ENCODE measurements around the gene LRRC8D. TPM values are rescaled to one million over a fixed set of nuclear protein-coding genes. Genes with fewer than 3 reads are reported as not detected.

LRRC8D gene
- total RNA-seq, 1 experiment from 2014 or later = 43.3 TPM

- no peaks in the 10 kb centered on the region for H3K4me1 ChIP-seq (ENCODE audit: control insufficient read depth, insufficient read depth, low read length)
- no peaks in the 10 kb centered on the region for H3K36me3 ChIP-seq (ENCODE audit: control insufficient read depth, insufficient read depth, low read length)
- no peaks in the 10 kb centered on the region for H3K9me3 ChIP-seq (ENCODE audit: control insufficient read depth, insufficient read depth, low read depth, low read length)
- no TSS peak for BruUV-seq (replicated peaks)
- intact Hi-C loops (cut with micrococcal nuclease; ENCODE audit: unreplicated experiment) = no loop called here
- no peaks in the 10 kb centered on the region for H3K27me3 ChIP-seq (ENCODE audit: control insufficient read depth, insufficient read depth, low read length)
- no peak overlapping the region for H3K4me3 ChIP-seq (ENCODE audit: low read depth in 2 of 2, low read length in 2 of 2)
- ATAC-seq (peak; percentile 76), DNase-seq (ENCODE audit: low read depth, low spot score) (peak; percentile 59)
- CTCF ChIA-PET = no interaction called here
- in situ Hi-C loops (cut with HindIII; ENCODE audit: low pct_unique_long_range_greater_than_20kb, low sequenced_read_pairs) = no loop called here
- POLR2A ChIA-PET = no interaction called here
- TF ChIP-seq, protein P1, sequence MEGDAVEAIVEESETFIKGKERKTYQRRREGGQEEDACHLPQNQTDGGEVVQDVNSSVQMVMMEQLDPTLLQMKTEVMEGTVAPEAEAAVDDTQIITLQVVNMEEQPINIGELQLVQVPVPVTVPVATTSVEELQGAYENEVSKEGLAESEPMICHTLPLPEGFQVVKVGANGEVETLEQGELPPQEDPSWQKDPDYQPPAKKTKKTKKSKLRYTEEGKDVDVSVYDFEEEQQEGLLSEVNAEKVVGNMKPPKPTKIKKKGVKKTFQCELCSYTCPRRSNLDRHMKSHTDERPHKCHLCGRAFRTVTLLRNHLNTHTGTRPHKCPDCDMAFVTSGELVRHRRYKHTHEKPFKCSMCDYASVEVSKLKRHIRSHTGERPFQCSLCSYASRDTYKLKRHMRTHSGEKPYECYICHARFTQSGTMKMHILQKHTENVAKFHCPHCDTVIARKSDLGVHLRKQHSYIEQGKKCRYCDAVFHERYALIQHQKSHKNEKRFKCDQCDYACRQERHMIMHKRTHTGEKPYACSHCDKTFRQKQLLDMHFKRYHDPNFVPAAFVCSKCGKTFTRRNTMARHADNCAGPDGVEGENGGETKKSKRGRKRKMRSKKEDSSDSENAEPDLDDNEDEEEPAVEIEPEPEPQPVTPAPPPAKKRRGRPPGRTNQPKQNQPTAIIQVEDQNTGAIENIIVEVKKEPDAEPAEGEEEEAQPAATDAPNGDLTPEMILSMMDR (IDR thresholded peaks at IDR 0.05) = peak; percentile 22
- TF ChIP-seq POLR2AphosphoS5 (IDR thresholded peaks at IDR 0.05; ENCODE audit: low read depth, low read length) (no peak), REST (IDR thresholded peaks at IDR 0.05; ENCODE audit: insufficient read depth in 1 of 2, low read depth in 2 of 2, low read length in 1 of 2) (no peak), SIN3A (IDR thresholded peaks at IDR 0.05; ENCODE audit: borderline replicate concordance, insufficient read depth, low read depth, low read length) (no peak)
- H3K27ac ChIP-seq (ENCODE audit: low read length) = no peak overlapping the region
These were observed 132.3 kb downstream of the LRRC8D start for GRCh38 chr1:89953131-89953626.

DNA sequence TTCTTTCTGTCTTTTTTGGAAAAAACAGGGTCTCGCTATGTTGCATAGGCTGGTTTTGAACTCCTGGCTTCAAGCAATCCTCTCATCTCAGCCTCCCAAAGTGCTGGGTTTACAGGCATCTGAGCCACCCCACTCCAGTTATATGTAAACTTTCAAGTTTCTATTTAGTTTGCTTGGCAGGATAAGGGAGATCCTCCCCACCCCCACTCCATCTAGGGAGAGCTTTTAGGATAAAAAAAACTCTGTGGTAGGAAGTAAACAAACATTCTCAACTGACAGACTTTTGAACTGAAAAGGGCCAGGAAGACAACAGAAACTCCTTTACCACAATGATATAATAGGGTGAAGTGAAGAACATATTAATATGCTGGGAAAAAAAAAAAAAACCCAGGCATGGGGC lies 133.1 kb downstream of the LRRC8D start:
- DNase-seq (ENCODE audit: low read depth, low spot score) = no peak
- no peaks in the 10 kb centered on the region for H3K36me3 ChIP-seq (ENCODE audit: control insufficient read depth, insufficient read depth, low read length)
- in situ Hi-C loops (cut with HindIII; ENCODE audit: low pct_unique_long_range_greater_than_20kb, low sequenced_read_pairs) = no loop called here
- intact Hi-C loops (cut with micrococcal nuclease; ENCODE audit: unreplicated experiment) = no loop called here
- H3K9me3 ChIP-seq (ENCODE audit: control insufficient read depth, insufficient read depth, low read depth, low read length) = no peaks in the 10 kb centered on the region
- no TSS peak for BruUV-seq (replicated peaks)
- POLR2A ChIA-PET = no interaction called here
- TF ChIP-seq, protein P1 (IDR thresholded peaks at IDR 0.05) = no peak
- TF ChIP-seq TCF7L2 (IDR thresholded peaks at IDR 0.05; ENCODE audit: low read depth, low read length) (no peak), REST (IDR thresholded peaks at IDR 0.05; ENCODE audit: insufficient read depth in 1 of 2, low read depth in 2 of 2, low read length in 1 of 2) (no peak), SIN3A (IDR thresholded peaks at IDR 0.05; ENCODE audit: borderline replicate concordance, insufficient read depth, low read depth, low read length) (no peak), POLR2AphosphoS5 (IDR thresholded peaks at IDR 0.05; ENCODE audit: low read depth, low read length) (no peak)
- H3K27ac ChIP-seq (ENCODE audit: low read length) = no peak overlapping the region
- H3K4me1 ChIP-seq (ENCODE audit: control insufficient read depth, insufficient read depth, low read length) = no peaks in the 10 kb centered on the region
- H3K4me3 ChIP-seq (ENCODE audit: low read depth in 2 of 2, low read length in 2 of 2) = no peak overlapping the region
- no peaks in the 10 kb centered on the region for H3K27me3 ChIP-seq (ENCODE audit: control insufficient read depth, insufficient read depth, low read length)
- CTCF ChIA-PET = no interaction called here
- ATAC-seq = no peak

Measured in Panc1 (cell line).